Ecto neural progenitor cell (in vitro differentiated cells): ENCODE measurements around the gene TOMM70.

Experiments
- DNase-seq: peaks from one replicate; pipeline ENCODE4 v3.0.0-alpha.2; 2018; ENCODE audit warnings: low spot score

The TOMM70 gene

DNA sequence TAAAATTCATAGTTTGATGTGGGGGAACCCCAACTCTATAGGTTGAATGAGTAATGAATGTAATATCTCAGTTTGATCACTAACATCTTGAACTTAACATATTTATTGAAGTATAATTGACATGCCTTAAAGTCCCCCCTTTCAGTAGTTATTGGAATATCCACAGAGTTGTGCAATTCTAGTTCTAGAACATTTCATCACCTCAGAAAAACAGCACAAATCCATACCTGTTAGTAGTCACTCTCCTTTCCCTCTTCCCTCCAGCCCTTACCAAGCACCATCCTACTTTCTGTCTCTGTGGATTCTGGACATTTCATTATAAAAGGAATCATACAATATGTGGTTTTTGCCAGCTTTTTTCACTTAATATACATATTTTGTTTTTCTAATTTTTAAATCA is 75.1 kb downstream of the TOMM70 start:
- DNase-seq, result no peak

DNA sequence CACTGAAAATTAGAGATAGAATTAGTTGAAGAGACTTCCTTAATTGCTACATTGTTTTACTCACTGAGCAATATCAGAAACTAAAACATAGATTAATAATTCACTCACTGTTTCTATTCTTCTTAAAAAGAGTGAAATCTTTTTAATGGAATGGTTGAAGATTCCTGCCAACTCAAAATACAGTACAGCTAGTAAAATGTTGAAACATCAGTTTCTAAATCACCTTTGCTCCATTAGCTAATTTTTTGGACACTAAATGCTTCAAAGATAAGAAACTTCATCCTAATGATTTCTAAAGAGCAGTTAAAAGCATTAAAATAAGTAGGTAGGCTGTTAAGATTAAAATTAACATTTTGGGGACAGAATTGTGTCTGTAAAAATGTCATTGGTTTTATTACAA is 76.8 kb downstream of the TOMM70 start:
- DNase-seq, result no peak

GRCh38 chr3:100319951-100320350 is 80.9 kb downstream of the TOMM70 start:
- DNase-seq, result no peak

GRCh38 chr3:100317912-100318311 is 83.0 kb downstream of the TOMM70 start:
- no peak for DNase-seq

DNA sequence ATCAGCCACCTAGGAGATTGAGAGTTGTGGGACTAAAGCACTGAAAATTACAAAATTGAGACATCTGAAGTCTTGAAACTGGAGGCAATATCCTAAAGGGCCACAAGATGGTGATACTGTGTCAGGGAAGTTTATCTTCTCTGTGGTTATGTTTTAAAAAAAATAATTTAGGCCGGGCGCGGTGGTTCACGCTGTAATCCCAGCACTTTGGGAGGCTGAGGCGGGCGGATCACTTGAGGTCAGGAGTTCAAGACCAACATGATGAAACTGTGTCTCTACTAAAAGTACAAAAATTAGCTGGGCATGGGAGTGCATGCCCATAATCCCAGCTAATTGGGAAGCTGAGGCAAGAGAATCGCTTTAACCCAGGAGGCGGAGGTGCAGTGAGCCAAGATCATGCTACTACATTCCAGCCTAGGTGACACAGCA is 84.2 kb downstream of the TOMM70 start:
- no peak for DNase-seq
